SU-DHL-6 (cell line): ENCODE results near the gene CD101.

Source experiments
- H2AFZ ChIP-seq: fragments of 200-600 bp; sonication (generic); 2 replicates; pipeline ENCODE4 v1.6.1; 2014; ENCODE audit warnings: low read depth, mild to moderate bottlenecking, moderate library complexity, mixed read lengths, antibody characterized with exemption, low read length; ENCODE audit not compliant: severe bottlenecking
- H3F3A ChIP-seq: fragments of 200-600 bp; shearing (Covaris generic); 2 replicates; pipeline ENCODE4 v1.6.0; 2016; ENCODE audit warnings: antibody characterized with exemption, mild to moderate bottlenecking; ENCODE audit not compliant: insufficient read depth
- H3K27ac ChIP-seq: fragments of 200-600 bp; sonication (generic); 2 replicates; pipeline ENCODE4 v1.5.1; 2016; ENCODE audit warnings: low read depth, mild to moderate bottlenecking, low read length, moderate library complexity, mixed read lengths
- H3K27me3 ChIP-seq: fragments of 200-600 bp; sonication (generic), shearing (Covaris generic); 2 replicates; pipeline ENCODE4 v1.6.0; 2014; ENCODE audit warnings: mild to moderate bottlenecking, low read length
- H3K36me3 ChIP-seq: fragments of 200-600 bp; sonication (generic); 2 replicates; pipeline ENCODE4 v1.6.1; 2014; ENCODE audit warnings: mild to moderate bottlenecking, low read length, mixed read lengths
- H3K4me2 ChIP-seq: fragments of 300-600, 200-600 bp; shearing (Covaris generic), sonication (generic); 2 replicates; pipeline ENCODE4 v1.6.0; 2014; ENCODE audit warnings: low read length, low read depth, mild to moderate bottlenecking; ENCODE audit not compliant: poor library complexity, severe bottlenecking
- H3K4me3 ChIP-seq: fragments of 200-600 bp; sonication (generic); 2 replicates; pipeline ENCODE4 v1.5.1; 2014; ENCODE audit warnings: antibody characterized with exemption, low read length, mild to moderate bottlenecking, mixed read lengths; ENCODE audit not compliant: insufficient read depth, poor library complexity, severe bottlenecking
- H3K79me2 ChIP-seq: fragments of 200-600 bp; sonication (generic); 2 replicates; pipeline ENCODE4 v1.6.1; 2014; ENCODE audit warnings: mild to moderate bottlenecking, low read length, moderate library complexity; ENCODE audit not compliant: insufficient read depth
- H3K9ac ChIP-seq: fragments of 200-600 bp; sonication (generic); 2 replicates; pipeline ENCODE4 v1.7.0; 2014; ENCODE audit warnings: mild to moderate bottlenecking, low read length
- H3K9me2 ChIP-seq: fragments of 200-600 bp; sonication (generic); replicated peaks from 2 replicates; pipeline ENCODE4 v1.6.1; 2014; ENCODE audit warnings: low read length; ENCODE audit not compliant: insufficient read depth
- H3K9me3 ChIP-seq: fragments of 200-600 bp; sonication (generic); 2 replicates; pipeline ENCODE4 v1.6.1; 2014; ENCODE audit warnings: low read length, mixed read lengths; ENCODE audit not compliant: insufficient read depth
- H4K20me1 ChIP-seq: fragments of 200-600 bp; sonication (generic); 2 replicates; pipeline ENCODE4 v1.6.1; 2014; ENCODE audit warnings: low read depth, mild to moderate bottlenecking, antibody characterized with exemption, low read length, moderate library complexity, mixed read lengths
- CTCF ChIP-seq: fragments of 200-600 bp; sonication (generic); IDR thresholded peaks from one replicate; pipeline ENCODE4 v1.5.1; 2017; ENCODE audit warnings: antibody characterized with exemption, mild to moderate bottlenecking, low read length, moderate library complexity; ENCODE audit not compliant: insufficient read depth, poor library complexity, severe bottlenecking
- EZH2phosphoT487 ChIP-seq: fragments of 200-600 bp; sonication (generic), shearing (Covaris generic); conservative IDR thresholded peaks from 2 replicates; pipeline ENCODE4 v1.6.1; 2018; ENCODE audit warnings: mild to moderate bottlenecking, antibody characterized with exemption, low read length, moderate library complexity, mixed read lengths

CD101 gene

GRCh38 chr1:117038236-117038635, 36.7 kb downstream of the CD101 start:
- 0 out of 2 replicates have a peak, but pooled peaks cover 4% of the 10 kb centered on the region for H3K36me3 ChIP-seq
- no peak for TF ChIP-seq CTCF
- no peak for TF ChIP-seq EZH2phosphoT487
- H3K27ac ChIP-seq: no peak overlapping the region
- H3K79me2 ChIP-seq: no peaks in the 10 kb centered on the region
- no peak overlapping the region for H3K4me2 ChIP-seq
- H3K27me3 ChIP-seq: no peaks in the 10 kb centered on the region
- no peaks in the 10 kb centered on the region for H3K9me2 ChIP-seq
- no peak overlapping the region for H2AFZ ChIP-seq
- H3K9ac ChIP-seq: no peak overlapping the region
- H3K4me3 ChIP-seq: no peak overlapping the region
- no peaks in the 10 kb centered on the region for H3F3A ChIP-seq
- H4K20me1 ChIP-seq: no peaks in the 10 kb centered on the region
- no peaks in the 10 kb centered on the region for H3K9me3 ChIP-seq

GRCh38 chr1:117044217-117044616, 42.7 kb downstream of the CD101 start:
- Histone ChIP-seq H3K79me2 (no peaks in the 10 kb centered on the region), H3K27me3 (no peaks in the 10 kb centered on the region), H3K9ac (no peak overlapping the region), H4K20me1 (no peaks in the 10 kb centered on the region), H2AFZ (no peak overlapping the region), H3K9me2 (no peaks in the 10 kb centered on the region), H3K36me3 (peaks cover 7% of the 10 kb centered on the region; the same call in 1 of the 2 replicates), H3K4me2 (no peak overlapping the region), H3K27ac (no peak overlapping the region), H3F3A (no peaks in the 10 kb centered on the region), H3K9me3 (no peaks in the 10 kb centered on the region), H3K4me3 (no peak overlapping the region)
- no peak for TF ChIP-seq CTCF
- no peak for TF ChIP-seq EZH2phosphoT487

- Histone ChIP-seq H3K27ac (no peak overlapping the region), H3K9me2 (no peaks in the 10 kb centered on the region), H3K4me2 (no peak overlapping the region), H2AFZ (no peak overlapping the region), H3K4me3 (no peak overlapping the region), H3K9me3 (no peaks in the 10 kb centered on the region), H3K27me3 (no peaks in the 10 kb centered on the region), H3K9ac (no peak overlapping the region), H3K79me2 (no peaks in the 10 kb centered on the region), H3F3A (no peaks in the 10 kb centered on the region), H3K36me3 (peaks cover 7% of the 10 kb centered on the region; the same call in 1 of the 2 replicates), H4K20me1 (no peaks in the 10 kb centered on the region)
- TF ChIP-seq EZH2phosphoT487 (no peak), CTCF (no peak)
Observed at GRCh38 chr1:117045644-117046043, 44.1 kb downstream of the CD101 start.

GRCh38 chr1:117046781-117047180, 45.2 kb downstream of the CD101 start:
- Histone ChIP-seq H3F3A (no peaks in the 10 kb centered on the region), H4K20me1 (no peaks in the 10 kb centered on the region), H3K4me2 (no peak overlapping the region), H2AFZ (no peak overlapping the region), H3K9ac (no peak overlapping the region), H3K79me2 (no peaks in the 10 kb centered on the region), H3K9me3 (no peaks in the 10 kb centered on the region), H3K9me2 (no peaks in the 10 kb centered on the region), H3K27me3 (no peaks in the 10 kb centered on the region), H3K27ac (no peak overlapping the region), H3K4me3 (no peak overlapping the region), H3K36me3 (peaks cover 7% of the 10 kb centered on the region; the same call in 1 of the 2 replicates)
- no peak for TF ChIP-seq EZH2phosphoT487
- no peak for TF ChIP-seq CTCF
